ENCODE data around the gene RPS16. TPM values are rescaled to one million over a fixed set of nuclear protein-coding genes. Genes with fewer than 3 reads are reported as not detected.

The RPS16 gene
- total and polyA plus RNA-seq, 2 of the 13 experiments (the other 11 are each of a cell fraction or from before 2014, with no cell fraction given): 488 to 2,583 TPM

DNA sequence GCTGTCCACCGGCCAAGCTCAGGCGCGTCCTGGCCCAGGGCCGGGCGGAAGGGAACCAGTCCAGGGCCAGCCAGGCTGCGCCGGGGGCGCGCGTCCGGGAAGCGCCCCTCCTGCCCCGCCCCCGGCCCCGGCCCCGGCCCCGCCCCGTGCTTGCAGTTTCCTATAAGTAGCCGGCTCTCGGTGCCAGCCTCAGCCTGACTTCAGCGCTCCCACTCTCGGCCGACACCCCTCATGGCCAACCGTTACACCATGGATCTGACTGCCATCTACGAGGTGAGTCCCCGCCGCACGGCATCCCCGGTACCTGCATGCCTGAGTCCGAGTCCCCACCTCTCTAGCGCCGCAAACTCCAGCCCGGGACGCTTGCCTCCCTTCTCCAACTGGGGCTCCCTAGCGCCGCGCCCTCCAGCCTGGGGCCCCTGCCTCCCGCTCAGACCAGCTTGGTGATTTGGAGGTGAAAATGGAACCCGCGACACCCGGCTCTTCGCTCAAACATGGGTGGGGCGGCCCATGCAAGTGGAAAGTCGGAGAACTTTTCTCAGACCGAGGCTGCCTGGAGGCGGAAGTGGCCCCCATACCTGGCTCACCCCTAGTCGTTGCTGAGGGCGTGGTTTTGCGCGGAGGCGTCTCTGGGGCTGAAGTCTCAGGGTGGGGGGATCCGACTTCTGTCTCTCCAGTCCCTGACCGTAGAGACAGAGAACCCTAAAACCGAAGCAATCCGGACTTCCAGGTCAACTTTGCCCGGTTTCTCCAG lies 28.9 kb downstream of the RPS16 start, which contains the start of gene ZFP36 (continued):
- TF ChIP-seq, protein P1, sequence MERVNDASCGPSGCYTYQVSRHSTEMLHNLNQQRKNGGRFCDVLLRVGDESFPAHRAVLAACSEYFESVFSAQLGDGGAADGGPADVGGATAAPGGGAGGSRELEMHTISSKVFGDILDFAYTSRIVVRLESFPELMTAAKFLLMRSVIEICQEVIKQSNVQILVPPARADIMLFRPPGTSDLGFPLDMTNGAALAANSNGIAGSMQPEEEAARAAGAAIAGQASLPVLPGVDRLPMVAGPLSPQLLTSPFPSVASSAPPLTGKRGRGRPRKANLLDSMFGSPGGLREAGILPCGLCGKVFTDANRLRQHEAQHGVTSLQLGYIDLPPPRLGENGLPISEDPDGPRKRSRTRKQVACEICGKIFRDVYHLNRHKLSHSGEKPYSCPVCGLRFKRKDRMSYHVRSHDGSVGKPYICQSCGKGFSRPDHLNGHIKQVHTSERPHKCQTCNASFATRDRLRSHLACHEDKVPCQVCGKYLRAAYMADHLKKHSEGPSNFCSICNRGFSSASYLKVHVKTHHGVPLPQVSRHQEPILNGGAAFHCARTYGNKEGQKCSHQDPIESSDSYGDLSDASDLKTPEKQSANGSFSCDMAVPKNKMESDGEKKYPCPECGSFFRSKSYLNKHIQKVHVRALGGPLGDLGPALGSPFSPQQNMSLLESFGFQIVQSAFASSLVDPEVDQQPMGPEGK (CRISPR knock-in tag; IDR thresholded peaks at IDR 0.05): peak; percentile 67
- TF ChIP-seq PPARG (CRISPR knock-in tag; conservative IDR thresholded peaks at IDR 0.05) (no peak), MED13 (CRISPR knock-in tag; IDR thresholded peaks at IDR 0.05) (0 out of 2 replicates have a peak, but pooled peaks have one; percentile 49), ZNF407 (CRISPR knock-in tag; IDR thresholded peaks at IDR 0.05; ENCODE audit: not compliant biosample characterization) (peak; percentile 58), HNRNPL (IDR thresholded peaks at IDR 0.05; ENCODE audit: low read depth, low read length) (peak; percentile 62; the same call in 1 of the 2 replicates), PHF20 (CRISPR knock-in tag; IDR thresholded peaks at IDR 0.05) (peak; percentile 37; the same call in 1 of the 2 replicates), ZNF574 (CRISPR knock-in tag; IDR thresholded peaks at IDR 0.05) (peak; percentile 47; the same call in 1 of the 2 replicates), NFE2 (CRISPR knock-in tag; IDR thresholded peaks at IDR 0.05) (no peak), GATA4 (IDR thresholded peaks at IDR 0.05; ENCODE audit: borderline replicate concordance, low read depth) (peak; percentile 90), RAD21 (CRISPR knock-in tag; IDR thresholded peaks at IDR 0.05) (0 out of 2 replicates have a peak, but pooled peaks have one; percentile 22), CAMTA2 (CRISPR knock-in tag; IDR thresholded peaks at IDR 0.05; ENCODE audit: borderline replicate concordance) (0 out of 2 replicates have a peak, but pooled peaks have one; percentile 26), ZBTB42 (CRISPR knock-in tag; IDR thresholded peaks at IDR 0.05) (peak; percentile 22; the same call in 1 of the 2 replicates)
- TF ChIP-seq, protein P2, sequence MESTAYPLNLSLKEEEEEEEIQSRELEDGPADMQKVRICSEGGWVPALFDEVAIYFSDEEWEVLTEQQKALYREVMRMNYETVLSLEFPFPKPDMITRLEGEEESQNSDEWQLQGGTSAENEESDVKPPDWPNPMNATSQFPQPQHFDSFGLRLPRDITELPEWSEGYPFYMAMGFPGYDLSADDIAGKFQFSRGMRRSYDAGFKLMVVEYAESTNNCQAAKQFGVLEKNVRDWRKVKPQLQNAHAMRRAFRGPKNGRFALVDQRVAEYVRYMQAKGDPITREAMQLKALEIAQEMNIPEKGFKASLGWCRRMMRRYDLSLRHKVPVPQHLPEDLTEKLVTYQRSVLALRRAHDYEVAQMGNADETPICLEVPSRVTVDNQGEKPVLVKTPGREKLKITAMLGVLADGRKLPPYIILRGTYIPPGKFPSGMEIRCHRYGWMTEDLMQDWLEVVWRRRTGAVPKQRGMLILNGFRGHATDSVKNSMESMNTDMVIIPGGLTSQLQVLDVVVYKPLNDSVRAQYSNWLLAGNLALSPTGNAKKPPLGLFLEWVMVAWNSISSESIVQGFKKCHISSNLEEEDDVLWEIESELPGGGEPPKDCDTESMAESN (CRISPR knock-in tag; conservative IDR thresholded peaks at IDR 0.05): 0 out of 2 replicates have a peak, but pooled peaks have one; percentile 29

All from HepG2 (cell line).